Erythroblast (primary cell): Measurements from ENCODE around the gene CLEC18B.
"Not testable (repeated sequence)": the region's sequence is repeated elsewhere in the genome, so short reads cannot be mapped to it uniquely, and the experiment has no call there.

Experiments used
- GATA1 ChIP-seq: IDR thresholded peaks from 2 replicates; pipeline ENCODE4 v1.6.1; 2011; ENCODE audit warnings: low read depth, mild to moderate bottlenecking, control low read depth, low read length, moderate library complexity
- POLR2A ChIP-seq: IDR thresholded peaks from 2 replicates; pipeline ENCODE4 v1.6.1; 2011; ENCODE audit warnings: mild to moderate bottlenecking, low read length

- not testable (repeated sequence) for TF ChIP-seq POLR2A, GATA1
Measured at GRCh38 chr16:74428493-74428892, 7.2 kb upstream of the CLEC18B start.
